Keratinocyte (primary cell): ENCODE data around the gene ERO1B.

ENCODE experiments used
- CTCF ChIP-seq, 3 experiments: IDR thresholded peaks in 1 of 3; conservative IDR thresholded peaks in 1 of 3; optimal IDR thresholded peaks in 1 of 3; 2 replicates in 2 of 3; 3 replicates in 1 of 3; pipeline versions ENCODE3 to v1.5.1; 2011; ENCODE audit warnings: low read length in 3 of 3, mild to moderate bottlenecking in 3 of 3, moderate library complexity in 2 of 3, control low read depth in 1 of 3, inconsistent platforms in 1 of 3; ENCODE audit not compliant: insufficient read depth in 2 of 3; ENCODE audit errors: extremely low read depth in 1 of 3
- EZH2 ChIP-seq: IDR thresholded peaks from one replicate; pipeline ENCODE4 v1.6.1; 2012; ENCODE audit warnings: inconsistent platforms, mild to moderate bottlenecking, low read length, moderate library complexity

- TF ChIP-seq EZH2 (no peak), CTCF (optimal IDR thresholded peaks at IDR 0.05 in 1 of 3, IDR thresholded peaks at IDR 0.05 in 1 of 3, conservative IDR thresholded peaks at IDR 0.05 in 1 of 3; ENCODE audit: extremely low read depth in 1 of 3, insufficient read depth in 2 of 3, low read length in 3 of 3) (no peak)
These were observed 102.1 kb downstream of the ERO1B start for GRCh38 chr1:236179634-236180033.
